ENCODE results near the gene PIP4P1. TPM values are rescaled to one million over a fixed set of nuclear protein-coding genes. Genes with fewer than 3 reads are reported as not detected.

The PIP4P1 gene
- total RNA-seq, 1 donor from 2014 or later: 40.8 TPM

GRCh38 chr14:20422886-20423285 lies 38.3 kb downstream of the PIP4P1 start:
- DNase-seq (ENCODE audit: low read depth, low spot score): no peak
- TF ChIP-seq CTCF (conservative IDR thresholded peaks at IDR 0.05): no peak
- no peak overlapping the region for H3K4me3 Mint-ChIP-seq
- no peaks in the 10 kb centered on the region for H3K36me3 Mint-ChIP-seq (ENCODE audit: low read depth)
- peak overlapping the region; percentile 57 for H3K27ac Mint-ChIP-seq (ENCODE audit: unreplicated experiment)
- no peaks in the 10 kb centered on the region for H3K9me3 Mint-ChIP-seq
- H3K27me3 Mint-ChIP-seq (ENCODE audit: low read depth): peaks cover 5% of the 10 kb centered on the region
- H3K4me1 Mint-ChIP-seq: peaks cover 7% of the 10 kb centered on the region

DNA sequence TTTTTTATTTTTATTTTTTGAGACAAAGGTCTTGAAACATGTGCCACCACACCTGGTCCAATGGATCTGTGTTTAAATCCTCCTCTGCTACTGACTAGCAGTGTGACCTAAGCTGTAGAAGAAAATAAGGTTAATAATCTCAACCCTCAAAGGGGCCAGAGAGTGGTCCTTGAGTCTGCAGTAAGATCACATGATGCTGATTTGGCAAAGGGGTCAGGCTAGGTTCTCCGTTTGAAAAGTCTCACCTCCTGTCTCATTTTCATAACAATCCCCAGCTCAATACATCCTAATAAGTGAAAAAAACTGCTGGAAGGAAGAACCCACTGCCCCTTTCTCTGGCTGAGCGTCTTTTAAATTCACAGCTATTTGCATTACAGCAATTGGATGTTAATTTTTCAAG lies 40.0 kb downstream of the PIP4P1 start:
- H3K4me1 Mint-ChIP-seq: peaks cover 7% of the 10 kb centered on the region
- H3K36me3 Mint-ChIP-seq (ENCODE audit: low read depth): no peaks in the 10 kb centered on the region
- no peak overlapping the region for H3K27ac Mint-ChIP-seq (ENCODE audit: unreplicated experiment)
- H3K4me3 Mint-ChIP-seq: no peak overlapping the region
- peaks cover 5% of the 10 kb centered on the region for H3K27me3 Mint-ChIP-seq (ENCODE audit: low read depth)
- H3K9me3 Mint-ChIP-seq: no peaks in the 10 kb centered on the region
- DNase-seq (ENCODE audit: low read depth, low spot score): no peak
- no peak for TF ChIP-seq CTCF (conservative IDR thresholded peaks at IDR 0.05)

- Mint-ChIP-seq H3K4me1 (peaks cover 11% of the 10 kb centered on the region), H3K36me3 (ENCODE audit: low read depth) (no peaks in the 10 kb centered on the region), H3K27ac (ENCODE audit: unreplicated experiment) (no peak overlapping the region), H3K27me3 (ENCODE audit: low read depth) (no peaks in the 10 kb centered on the region), H3K4me3 (no peak overlapping the region), H3K9me3 (no peaks in the 10 kb centered on the region)
- TF ChIP-seq CTCF (conservative IDR thresholded peaks at IDR 0.05): no peak
- DNase-seq (ENCODE audit: low read depth, low spot score): no peak
Measured at GRCh38 chr14:20419419-20419818, 41.8 kb downstream of the PIP4P1 start.

DNA sequence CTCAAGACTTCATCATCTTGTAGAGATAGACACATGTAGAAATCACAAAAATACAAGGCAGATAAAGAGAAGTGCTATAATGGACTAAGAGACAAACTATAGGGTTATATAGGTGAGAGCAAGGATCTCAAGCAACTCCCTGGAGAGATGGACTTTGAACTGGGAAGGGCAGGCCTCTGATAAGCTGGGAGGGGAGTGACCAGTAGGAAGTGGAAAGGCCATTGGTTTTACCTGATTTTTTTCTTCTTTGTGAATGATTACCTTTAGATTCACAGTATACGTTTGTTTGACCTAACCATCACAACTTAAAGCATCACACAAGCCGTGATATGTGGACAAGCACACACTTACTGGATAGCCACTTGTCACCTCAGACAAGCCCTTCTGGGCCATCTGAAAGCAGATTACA lies 42.7 kb downstream of the PIP4P1 start:
- Mint-ChIP-seq H3K36me3 (ENCODE audit: low read depth) (no peaks in the 10 kb centered on the region), H3K9me3 (no peaks in the 10 kb centered on the region), H3K27me3 (ENCODE audit: low read depth) (no peaks in the 10 kb centered on the region), H3K4me1 (peaks cover 16% of the 10 kb centered on the region), H3K4me3 (no peak overlapping the region), H3K27ac (ENCODE audit: unreplicated experiment) (no peak overlapping the region)
- no peak for TF ChIP-seq CTCF (conservative IDR thresholded peaks at IDR 0.05)
- no peak for DNase-seq (ENCODE audit: low read depth, low spot score)

DNA sequence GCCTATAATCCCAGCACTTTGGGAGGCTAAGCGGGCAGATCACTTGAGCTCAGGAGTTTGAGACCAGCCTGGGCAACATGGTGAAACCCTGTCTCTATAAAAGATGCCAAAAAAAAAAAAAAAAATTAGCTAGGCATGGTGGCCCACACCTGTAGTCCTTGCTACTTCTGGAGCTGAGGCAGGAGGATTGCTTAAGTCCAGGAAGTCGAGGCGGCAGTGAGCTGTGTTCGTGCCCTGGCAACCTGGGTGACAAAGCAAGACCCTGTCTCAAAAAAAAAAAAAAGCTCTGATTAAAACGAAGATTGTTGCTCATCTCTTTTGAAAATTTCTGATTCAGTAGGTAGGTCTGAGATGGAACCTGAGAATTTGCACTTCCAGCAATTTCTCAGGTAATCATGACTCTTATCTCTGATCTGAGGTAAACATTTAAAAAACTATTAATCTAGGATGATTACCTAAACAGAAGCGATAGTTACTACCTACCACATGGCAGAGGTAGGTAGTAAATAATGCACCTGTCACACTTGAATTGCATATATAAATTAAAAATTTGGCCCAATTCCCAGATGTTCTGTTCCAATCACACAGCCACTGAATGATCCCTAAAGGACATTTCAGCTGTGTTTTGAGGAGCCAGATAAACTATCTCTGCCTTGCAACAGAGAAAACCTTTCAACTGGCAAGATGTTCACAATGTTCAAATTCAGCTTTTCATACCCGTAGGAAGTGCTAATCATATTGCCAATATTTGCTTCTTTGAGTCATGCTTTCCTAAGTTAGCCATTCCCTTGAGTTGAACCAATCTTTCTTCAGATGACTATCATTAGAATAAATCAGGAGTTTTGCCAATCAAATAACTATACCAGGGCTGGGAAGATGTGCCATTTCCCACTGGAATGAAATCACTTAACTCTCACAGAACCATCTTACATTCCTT lies 43.7 kb downstream of the PIP4P1 start:
- no peak overlapping the region for H3K4me3 Mint-ChIP-seq
- no peaks in the 10 kb centered on the region for H3K9me3 Mint-ChIP-seq
- TF ChIP-seq CTCF (conservative IDR thresholded peaks at IDR 0.05): no peak
- H3K36me3 Mint-ChIP-seq (ENCODE audit: low read depth): no peaks in the 10 kb centered on the region
- no peaks in the 10 kb centered on the region for H3K27me3 Mint-ChIP-seq (ENCODE audit: low read depth)
- H3K27ac Mint-ChIP-seq (ENCODE audit: unreplicated experiment): no peak overlapping the region
- no peak for DNase-seq (ENCODE audit: low read depth, low spot score)
- H3K4me1 Mint-ChIP-seq: peaks cover 24% of the 10 kb centered on the region

Data from neural crest cell (in vitro differentiated cells).